ENCODE results near the gene SIDT2. TPM values are rescaled to one million over a fixed set of nuclear protein-coding genes. Genes with fewer than 3 reads are reported as not detected.

The SIDT2 gene
- total and polyA plus RNA-seq, 2 of the 8 experiments (the other 6 are each of a cell fraction or from before 2014, with no cell fraction given) = 18.5 to 21.1 TPM

DNA sequence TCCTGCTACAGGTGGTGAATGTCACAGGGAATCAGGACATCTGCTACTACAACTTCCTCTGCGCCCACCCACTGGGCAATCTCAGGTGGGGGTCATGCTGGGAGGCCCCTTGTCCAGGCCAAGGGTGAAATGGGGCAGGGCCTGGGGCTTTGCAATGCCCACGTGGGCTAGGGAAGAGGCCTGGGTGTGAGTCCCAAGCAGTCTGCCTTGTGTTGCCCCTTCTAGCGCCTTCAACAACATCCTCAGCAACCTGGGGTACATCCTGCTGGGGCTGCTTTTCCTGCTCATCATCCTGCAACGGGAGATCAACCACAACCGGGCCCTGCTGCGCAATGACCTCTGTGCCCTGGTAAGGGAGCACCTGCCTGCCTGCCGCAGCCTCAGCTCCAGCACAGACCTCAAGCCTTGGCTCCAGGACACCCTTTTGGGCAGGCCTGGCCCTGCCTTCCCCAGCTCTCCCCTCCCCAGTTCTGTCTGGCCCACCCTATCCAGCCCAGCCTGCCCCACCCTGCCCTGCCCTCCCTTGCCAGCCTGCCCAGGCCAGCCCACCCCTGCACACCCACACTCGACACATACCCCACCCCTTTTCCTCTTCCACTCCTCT, 11.5 kb downstream of the SIDT2 start:
- 0 out of 2 replicates have a peak overlapping the region, but pooled peaks have one; percentile 49 for H2BK5ac ChIP-seq (ENCODE audit: low read depth, low read length)
- H3K4ac ChIP-seq (replicated peaks; ENCODE audit: insufficient read length, low read depth, low read length) = no peak overlapping the region
- H3K56ac ChIP-seq (replicated peaks; ENCODE audit: insufficient read length, low read depth, low read length) = no peak overlapping the region
- H4K5ac ChIP-seq (ENCODE audit: insufficient read length, low read depth, low read length) = no peak overlapping the region
- CTCF ChIA-PET (ENCODE audit: partially characterized antibody) = interaction anchor here (1.1 to 18.7 kb wide), 2 partner anchors 15 to 32 kb away, joined by 3 to 449 read pairs; partner anchors contain the start of genes PCSK7 and RNF214
- H2BK15ac ChIP-seq (ENCODE audit: low read length) = no peak overlapping the region
- no peaks in the 10 kb centered on the region for H3K79me2 ChIP-seq (ENCODE audit: control insufficient read depth in 1 of 2, insufficient read depth in 2 of 2, low read length in 2 of 2)
- DNase-seq (ENCODE audit: low read depth in 1 of 2, low spot score in 2 of 2) (no peak), FAIRE-seq (no peak)
- no peaks in the 10 kb centered on the region for H3K27me3 ChIP-seq (replicated peaks in 1 of 4; ENCODE audit: control insufficient read depth in 3 of 4, extremely low read depth in 1 of 4, insufficient read depth in 3 of 4, low read length in 3 of 4)
- H4K91ac ChIP-seq (replicated peaks; ENCODE audit: insufficient read length, low read length) = no peak overlapping the region
- H2AFZ ChIP-seq (ENCODE audit: low read length) = no peak overlapping the region
- no peaks in the 10 kb centered on the region for H3K4me1 ChIP-seq (replicated peaks in 1 of 4; ENCODE audit: control insufficient read depth in 3 of 4, insufficient read depth in 4 of 4, low read length in 3 of 4)
- TF ChIP-seq TAF1 (IDR thresholded peaks at IDR 0.05; ENCODE audit: low read depth, low read length) (no peak), JUND (IDR thresholded peaks at IDR 0.05; ENCODE audit: low read length) (no peak)
- peaks cover 0 to 11% (median 1%) of the 10 kb centered on the region in 4 experiments; a peak in 3 of 8 replicates for H3K36me3 ChIP-seq (ENCODE audit: control insufficient read depth in 2 of 4, insufficient read depth in 4 of 4, low read length in 3 of 4)
- H3K14ac ChIP-seq (ENCODE audit: insufficient read length) = no peak overlapping the region
- 90% methylated on average over 7 of the region's 8 CpGs; no CpG with 5 or more reads in 1 of the 2 experiments for WGBS, 2 experiments (ENCODE audit: extremely low coverage in 1 of 2, insufficient coverage in 1 of 2, insufficient read length in 1 of 2, insufficient replicate concordance in 2 of 2, low coverage in 1 of 2, low lambda C conversion rate in 2 of 2, missing lambda C conversion rate in 1 of 2)
- no peak overlapping the region for H3K23ac ChIP-seq (ENCODE audit: insufficient read length)
- no peak overlapping the region for H3K18ac ChIP-seq (ENCODE audit: extremely low read depth, low read length)
- no peak overlapping the region for H3K4me3 ChIP-seq (ENCODE audit: extremely low read depth in 1 of 4, insufficient read depth in 2 of 4, low read depth in 3 of 4, low read length in 4 of 4)
- H3K9me3 ChIP-seq (ENCODE audit: insufficient read depth in 2 of 2, low read depth in 1 of 2, low read length in 1 of 2) = no peaks in the 10 kb centered on the region
- no peaks in the 10 kb centered on the region for H3K23me2 ChIP-seq (ENCODE audit: low read depth, low read length)
- H3K9ac ChIP-seq (replicated peaks in 1 of 4; ENCODE audit: extremely low read depth in 1 of 4, low read depth in 3 of 4, low read length in 3 of 4) = no peak overlapping the region
- H2AK5ac ChIP-seq (ENCODE audit: low read depth, low read length) = no peak overlapping the region
- POLR2A ChIA-PET (ENCODE audit: partially characterized antibody) = interaction anchor here (3.0 to 12.6 kb wide), 2 partner anchors 8 to 12 kb away, joined by 14 to 153 read pairs; partner anchors contain the start of gene TAGLN
- no peak overlapping the region for H2BK120ac ChIP-seq (replicated peaks; ENCODE audit: low read depth, low read length)
- no peak overlapping the region for H3K4me2 ChIP-seq (ENCODE audit: insufficient read depth in 1 of 2, low read depth in 2 of 2, low read length in 2 of 2)
- no peak overlapping the region for H4K8ac ChIP-seq (ENCODE audit: extremely low read depth, insufficient read depth, low read length)
- no peak overlapping the region for H2BK12ac ChIP-seq (ENCODE audit: low read depth, low read length)
- H2BK20ac ChIP-seq (ENCODE audit: low read length) = no peak overlapping the region
- H3K79me1 ChIP-seq (ENCODE audit: low read depth, low read length) = no peaks in the 10 kb centered on the region
- H3K27ac ChIP-seq (ENCODE audit: low read depth, low read length) = no peak overlapping the region
- peaks cover 0 to 2% of the 10 kb centered on the region in 2 experiments for H4K20me1 ChIP-seq (replicated peaks in 1 of 2; ENCODE audit: control insufficient read depth in 1 of 2, insufficient read depth in 2 of 2, low read length in 2 of 2)

All from H1 (cell line).